Muscle of arm (tissue), 14 donors: Measurements from ENCODE around the gene C4orf51. TPM values are rescaled to one million over a fixed set of nuclear protein-coding genes. Genes with fewer than 3 reads are reported as not detected.
"Not testable (repeated sequence)": the region's sequence is repeated elsewhere in the genome, so short reads cannot be mapped to it uniquely, and the experiment has no call there.

Experiments used
- DNase-seq: peaks from one replicate; pipeline ENCODE4 v3.0.0-alpha.2; 2013
- long read RNA-seq, 11 donors: transcript quantifications; one replicate each; lab custom pipeline, GENCODE V29; 2026
- polyA plus RNA-seq, 12 donors: library from polyadenylated mRNA; unstranded; fragments of 120-200 nt; gene quantifications; one replicate each; pipeline ENCODE4 v1.2.1, GENCODE V29; 2013; ENCODE audit not compliant: insufficient read length in 12 of 12

The C4orf51 gene
- polyA plus RNA-seq = not detected
- long read RNA-seq, donor 1, partial matches to known transcripts = 45 of 45 reads
- long read RNA-seq, donor 1, other reads (novel, unspliced or antisense) = 0 of 45 reads
- long read RNA-seq, donor 2, partial matches to known transcripts = 10 of 10 reads
- long read RNA-seq, donor 2, other reads (novel, unspliced or antisense) = 0 of 10 reads
- long read RNA-seq, donor 3 = 0 reads
- long read RNA-seq, donor 4 = 0 reads
- long read RNA-seq, donor 5, partial matches to known transcripts = 36 of 36 reads
- long read RNA-seq, donor 5, other reads (novel, unspliced or antisense) = 0 of 36 reads
- long read RNA-seq, donor 6 = 0 reads
- long read RNA-seq, donor 7 = 0 reads
- long read RNA-seq, donor 8, partial matches to known transcripts = 8 of 8 reads
- long read RNA-seq, donor 8, other reads (novel, unspliced or antisense) = 0 of 8 reads
- long read RNA-seq, donor 9 = 0 reads
- long read RNA-seq, donor 10, partial matches to known transcripts = 11 of 11 reads
- long read RNA-seq, donor 10, other reads (novel, unspliced or antisense) = 0 of 11 reads
- long read RNA-seq, donor 11 = 0 reads

- DNase-seq = peak; percentile 15
Measured at GRCh38 chr4:145679991-145680455, at the start of gene C4orf51. TSS of gene C4orf51 (plus strand) at chr4:145680146. CDS start at chr4:145680204, 58 bp downstream.

GRCh38 chr4:145635117-145635516 lies 44.8 kb upstream of the C4orf51 start:
- DNase-seq = no peak

- no peak for DNase-seq
Measured at GRCh38 chr4:145635630-145636029, 44.3 kb upstream of the C4orf51 start.

GRCh38 chr4:145639186-145639698 lies 40.7 kb upstream of the C4orf51 start:
- DNase-seq = no peak

GRCh38 chr4:145640236-145640635 lies 39.7 kb upstream of the C4orf51 start:
- not testable (repeated sequence) for DNase-seq

GRCh38 chr4:145643295-145643694 lies 36.7 kb upstream of the C4orf51 start:
- DNase-seq = no peak

GRCh38 chr4:145644699-145645098 lies 35.2 kb upstream of the C4orf51 start:
- DNase-seq = no peak

- no peak for DNase-seq
Measured at GRCh38 chr4:145656156-145656555, 23.8 kb upstream of the C4orf51 start.

- no peak for DNase-seq
Measured at GRCh38 chr4:145660064-145660463, 19.9 kb upstream of the C4orf51 start.

GRCh38 chr4:145663194-145663593 lies 16.8 kb upstream of the C4orf51 start:
- no peak for DNase-seq

- no peak for DNase-seq
Measured at GRCh38 chr4:145665773-145666172, 14.2 kb upstream of the C4orf51 start.

GRCh38 chr4:145670422-145670821 lies 9.5 kb upstream of the C4orf51 start:
- DNase-seq = no peak

- peak; percentile 18 for DNase-seq
Measured at GRCh38 chr4:145679520-145679919, 426 bp upstream of the C4orf51 start.

GRCh38 chr4:145680902-145681301 lies 956 bp downstream of the C4orf51 start:
- no peak for DNase-seq

GRCh38 chr4:145681518-145681917 lies 1.6 kb downstream of the C4orf51 start:
- no peak for DNase-seq

- DNase-seq = no peak
Measured at GRCh38 chr4:145681956-145682355, 2.0 kb downstream of the C4orf51 start.

- DNase-seq = no peak
Measured at GRCh38 chr4:145686991-145687390, 7.0 kb downstream of the C4orf51 start.

- DNase-seq = no peak
Measured at GRCh38 chr4:145690610-145691009, 10.7 kb downstream of the C4orf51 start.

- not testable (repeated sequence) for DNase-seq
Measured at GRCh38 chr4:145691416-145691815, 11.5 kb downstream of the C4orf51 start.

GRCh38 chr4:145694929-145695328 lies 15.0 kb downstream of the C4orf51 start:
- no peak for DNase-seq

GRCh38 chr4:145697332-145697731 lies 17.4 kb downstream of the C4orf51 start:
- DNase-seq = no peak

- no peak for DNase-seq
Measured at GRCh38 chr4:145698507-145698906, 18.6 kb downstream of the C4orf51 start.
